Measurements from ENCODE around the gene RANBP9. TPM values are rescaled to one million over a fixed set of nuclear protein-coding genes. Genes with fewer than 3 reads are reported as not detected.

The RANBP9 gene
- polyA plus RNA-seq, 3 donors = 1.8 to 26.1 (median 2.0) TPM

DNA sequence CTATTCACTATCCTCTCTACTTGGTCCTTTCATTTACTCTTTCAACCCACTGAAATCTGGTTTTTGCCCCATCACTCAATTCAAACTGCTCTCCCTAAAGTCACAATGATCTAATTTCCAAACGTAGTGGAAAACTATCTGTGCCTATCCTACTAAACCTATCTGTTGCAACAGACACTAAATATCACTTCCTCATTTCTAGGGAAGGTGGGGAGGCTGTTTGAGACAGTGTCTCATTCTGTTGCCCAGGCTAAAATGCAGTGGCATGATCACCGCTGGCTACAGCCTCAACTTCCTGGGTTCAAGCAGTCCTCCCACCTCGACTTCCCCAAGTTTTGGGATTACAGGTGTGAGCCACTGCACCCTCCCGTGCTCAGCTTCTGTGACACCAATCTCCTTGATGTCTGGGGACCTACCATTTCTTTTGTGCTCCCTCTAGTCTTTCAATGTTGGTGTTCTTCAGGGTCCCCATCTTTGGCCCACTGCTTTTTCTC lies 8.8 kb downstream of the RANBP9 start:
- Histone ChIP-seq H3K9me3 (replicated peaks in 1 of 2; ENCODE audit: control insufficient read depth in 1 of 2, insufficient read depth in 1 of 2, low read length in 2 of 2) (no peaks in the 10 kb centered on the region), H4K20me1 (ENCODE audit: insufficient read depth, low read length) (peaks cover 94% of the 10 kb centered on the region), H3K27ac (ENCODE audit: low read depth in 1 of 2, low read length in 2 of 2) (peak overlapping the region in 1 of 2 donors; percentile 30), H3K36me3 (replicated peaks in 1 of 2; ENCODE audit: control insufficient read depth in 1 of 2, insufficient read depth in 2 of 2, low read length in 2 of 2) (no peaks in the 10 kb centered on the region), H3K4me1 (ENCODE audit: control insufficient read depth in 1 of 2, insufficient read depth in 2 of 2, low read length in 2 of 2) (peaks cover 12 to 19% of the 10 kb centered on the region in 2 donors), H2AFZ (ENCODE audit: insufficient read depth, low read depth, low read length, poor library complexity, severe bottlenecking) (no peak overlapping the region), H3K4me2 (replicated peaks; ENCODE audit: extremely low read depth, low read length, poor library complexity, severe bottlenecking) (peak overlapping the region; percentile 22), H3K79me2 (ENCODE audit: insufficient read depth, low read length) (peaks cover 100% of the 10 kb centered on the region), H3K27me3 (ENCODE audit: control insufficient read depth in 2 of 2, insufficient read depth in 2 of 2, low read length in 2 of 2) (no peaks in the 10 kb centered on the region), H3K9ac (ENCODE audit: insufficient read depth, low read length, poor library complexity, severe bottlenecking) (no peak overlapping the region), H3K4me3 (replicated peaks in 1 of 3; ENCODE audit: low read depth in 2 of 3, low read length in 3 of 3) (no peak overlapping the region)
- TF ChIP-seq, protein P1, sequence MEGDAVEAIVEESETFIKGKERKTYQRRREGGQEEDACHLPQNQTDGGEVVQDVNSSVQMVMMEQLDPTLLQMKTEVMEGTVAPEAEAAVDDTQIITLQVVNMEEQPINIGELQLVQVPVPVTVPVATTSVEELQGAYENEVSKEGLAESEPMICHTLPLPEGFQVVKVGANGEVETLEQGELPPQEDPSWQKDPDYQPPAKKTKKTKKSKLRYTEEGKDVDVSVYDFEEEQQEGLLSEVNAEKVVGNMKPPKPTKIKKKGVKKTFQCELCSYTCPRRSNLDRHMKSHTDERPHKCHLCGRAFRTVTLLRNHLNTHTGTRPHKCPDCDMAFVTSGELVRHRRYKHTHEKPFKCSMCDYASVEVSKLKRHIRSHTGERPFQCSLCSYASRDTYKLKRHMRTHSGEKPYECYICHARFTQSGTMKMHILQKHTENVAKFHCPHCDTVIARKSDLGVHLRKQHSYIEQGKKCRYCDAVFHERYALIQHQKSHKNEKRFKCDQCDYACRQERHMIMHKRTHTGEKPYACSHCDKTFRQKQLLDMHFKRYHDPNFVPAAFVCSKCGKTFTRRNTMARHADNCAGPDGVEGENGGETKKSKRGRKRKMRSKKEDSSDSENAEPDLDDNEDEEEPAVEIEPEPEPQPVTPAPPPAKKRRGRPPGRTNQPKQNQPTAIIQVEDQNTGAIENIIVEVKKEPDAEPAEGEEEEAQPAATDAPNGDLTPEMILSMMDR (IDR thresholded peaks at IDR 0.05) = no peak
- Mint-ChIP-seq H3K4me3 (no peak overlapping the region), H3K36me3 (peaks cover 0 to 11% of the 10 kb centered on the region in 2 donors), H3K9me3 (no peaks in the 10 kb centered on the region), H3K27me3 (ENCODE audit: low read depth in 3 of 3) (no peaks in the 10 kb centered on the region), H3K4me1 (peaks cover 25% of the 10 kb centered on the region), H3K27ac (no peak overlapping the region)
- peak; percentile 45 to 77 (median 74) for DNase-seq
- intact Hi-C loops (cut with micrococcal nuclease) = loop anchor here in 1 of 2 donors (10.0 kb wide), 1 partner anchor 88 kb away; the partner anchor contains the start of gene NOL7
- 0% methylated on average over 3 of the region's 4 CpGs for WGBS (ENCODE audit: insufficient coverage)

- DNase-seq = no peak
- Histone ChIP-seq H3K4me1 (ENCODE audit: control insufficient read depth in 1 of 2, insufficient read depth in 2 of 2, low read length in 2 of 2) (peaks cover 19 to 30% of the 10 kb centered on the region in 2 donors), H3K9ac (ENCODE audit: insufficient read depth, low read length, poor library complexity, severe bottlenecking) (no peak overlapping the region), H3K4me2 (replicated peaks; ENCODE audit: extremely low read depth, low read length, poor library complexity, severe bottlenecking) (no peak overlapping the region), H3K9me3 (replicated peaks in 1 of 2; ENCODE audit: control insufficient read depth in 1 of 2, insufficient read depth in 1 of 2, low read length in 2 of 2) (no peaks in the 10 kb centered on the region), H3K4me3 (replicated peaks in 1 of 3; ENCODE audit: low read depth in 2 of 3, low read length in 3 of 3) (no peak overlapping the region), H3K27ac (ENCODE audit: low read depth in 1 of 2, low read length in 2 of 2) (no peak overlapping the region), H3K79me2 (ENCODE audit: insufficient read depth, low read length) (peaks cover 100% of the 10 kb centered on the region), H3K27me3 (ENCODE audit: control insufficient read depth in 2 of 2, insufficient read depth in 2 of 2, low read length in 2 of 2) (no peaks in the 10 kb centered on the region), H4K20me1 (ENCODE audit: insufficient read depth, low read length) (peaks cover 100% of the 10 kb centered on the region), H2AFZ (ENCODE audit: insufficient read depth, low read depth, low read length, poor library complexity, severe bottlenecking) (no peak overlapping the region), H3K36me3 (replicated peaks in 1 of 2; ENCODE audit: control insufficient read depth in 1 of 2, insufficient read depth in 2 of 2, low read length in 2 of 2) (peaks cover 0 to 9% of the 10 kb centered on the region in 2 donors)
- H3K4me3 Mint-ChIP-seq = no peak overlapping the region
- peaks cover 28% of the 10 kb centered on the region for H3K4me1 Mint-ChIP-seq
- H3K27ac Mint-ChIP-seq = peak overlapping the region in 3 of 7 donors; percentile 4 to 76 (median 28)
- WGBS (ENCODE audit: insufficient coverage) = 84% methylated on average over 3 of the region's 3 CpGs
- TF ChIP-seq, protein P1 (IDR thresholded peaks at IDR 0.05) = no peak
- H3K9me3 Mint-ChIP-seq = no peaks in the 10 kb centered on the region
- peaks cover 10 to 13% of the 10 kb centered on the region in 2 donors for H3K36me3 Mint-ChIP-seq
- H3K27me3 Mint-ChIP-seq (ENCODE audit: low read depth in 3 of 3) = no peaks in the 10 kb centered on the region
- intact Hi-C loops (cut with micrococcal nuclease) = loop anchor here in 1 of 2 donors (10.0 kb wide), 1 partner anchor 85 kb away; the partner anchor contains the start of gene NOL7
Measured at GRCh38 chr6:13700232-13700631, 11.4 kb downstream of the RANBP9 start.

Data from CD14-positive monocyte (primary cell).